CD4-positive, alpha-beta T cell (primary cell): ENCODE measurements around the gene MCAT. TPM values are rescaled to one million over a fixed set of nuclear protein-coding genes. Genes with fewer than 3 reads are reported as not detected.

ENCODE experiments used
- ATAC-seq: fragments of 200-7000 bp; cut with Tn5 transposase; one replicate; pipeline ENCODE4 v1.10.0; 2022; ENCODE audit warnings: mild to moderate bottlenecking; ENCODE audit not compliant: poor library complexity
- CTCF ChIA-PET: fragments of 350-600 bp; sonication (Branson Sonifier 250); formaldehyde crosslinking; loops from one replicate; lab custom pipeline; 2021; ENCODE audit warnings: antibody characterized with exemption, inconsistent platforms; lab: Charles Lee
- POLR2A ChIA-PET: fragments of 350-600 bp; sonication (Branson Sonifier 250); formaldehyde crosslinking; loops from one replicate; lab custom pipeline; 2021; ENCODE audit warnings: antibody characterized with exemption, inconsistent platforms; lab: Charles Lee
- DNase-seq, 14 experiments: peaks; one replicate each; pipeline ENCODE4 v3.0.0-alpha.2; 2013 to 2020; ENCODE audit warnings: mixed read lengths in 2 of 14
- H3K27ac ChIP-seq, 2 donors: one replicate each; pipeline versions ENCODE4 v1.5.1 to v1.7.0; 2013; ENCODE audit warnings: low read length in 2 of 2, low read depth in 1 of 2, mild to moderate bottlenecking in 1 of 2
- H3K27me3 ChIP-seq, 2 experiments: 1 replicate in 1 of 2; 2 replicates in 1 of 2; pipeline versions ENCODE4 v1.6.1 to v1.7.0; 2013; ENCODE audit warnings: low read length in 2 of 2, control low read depth in 1 of 2, mild to moderate bottlenecking in 1 of 2, moderate library complexity in 1 of 2; ENCODE audit not compliant: insufficient read depth in 2 of 2, control insufficient read depth in 1 of 2
- H3K36me3 ChIP-seq: one replicate; pipeline ENCODE4 v1.6.1; 2013; ENCODE audit warnings: low read length, control low read depth; ENCODE audit not compliant: insufficient read depth
- H3K4me1 ChIP-seq: one replicate; pipeline ENCODE4 v1.6.1; 2013; ENCODE audit warnings: low read length, control low read depth; ENCODE audit not compliant: insufficient read depth
- H3K4me3 ChIP-seq: one replicate; pipeline ENCODE4 v1.5.1; 2013; ENCODE audit warnings: mild to moderate bottlenecking, low read length, moderate library complexity
- H3K9me3 ChIP-seq, 2 experiments: 1 replicate in 1 of 2; 2 replicates in 1 of 2; pipeline versions ENCODE4 v1.6.1 to v1.7.0; 2013; ENCODE audit warnings: low read length in 2 of 2, mild to moderate bottlenecking in 2 of 2, control low read depth in 1 of 2, moderate library complexity in 1 of 2; ENCODE audit not compliant: control insufficient read depth in 1 of 2, insufficient read depth in 1 of 2
- H3K27ac Mint-ChIP-seq: one replicate; pipeline ENCODE4 v1.8.0; 2020; ENCODE audit warnings: mixed read lengths
- H3K27me3 Mint-ChIP-seq: one replicate; pipeline ENCODE4 v1.8.0; 2021; ENCODE audit warnings: mixed read lengths
- H3K36me3 Mint-ChIP-seq: one replicate; pipeline ENCODE4 v1.8.0; 2021; ENCODE audit warnings: low read depth, mixed read lengths
- H3K4me1 Mint-ChIP-seq: one replicate; pipeline ENCODE4 v1.8.0; 2021; ENCODE audit warnings: low read depth, mixed read lengths
- H3K4me3 Mint-ChIP-seq: one replicate; pipeline ENCODE4 v1.8.0; 2020; ENCODE audit warnings: mild to moderate bottlenecking, mixed read lengths
- H3K9me3 Mint-ChIP-seq: one replicate; pipeline ENCODE4 v1.8.0; 2020; ENCODE audit warnings: mixed read lengths
- intact Hi-C, 2 experiments: fragments of 100-400 bp; cut with DNase I in 1 of 2; cut with micrococcal nuclease in 1 of 2; formaldehyde crosslinking; loops; one replicate each; pipeline versions ENCODE4 v1.15.1 to v1.9.0; 2023 to 2025; cut with DNase I, micrococcal nuclease
- total RNA-seq, 174 experiments: library from RNA in 2 of 174; stranded (reverse) in 2 of 174; gene quantifications; one replicate each; pipeline ENCODE4 v1.2.3 and lab custom pipeline; 2021 to 2026
- TF ChIP-seq, protein P1 (sequence below): fragments of 200-600 bp; IDR thresholded peaks from one replicate; pipeline ENCODE4 v1.8.0; 2022; ENCODE audit warnings: antibody characterized with exemption, mild to moderate bottlenecking

MCAT gene
- total RNA-seq, 2 experiments from 2014 or later: 16.1 to 18.0 TPM

DNA sequence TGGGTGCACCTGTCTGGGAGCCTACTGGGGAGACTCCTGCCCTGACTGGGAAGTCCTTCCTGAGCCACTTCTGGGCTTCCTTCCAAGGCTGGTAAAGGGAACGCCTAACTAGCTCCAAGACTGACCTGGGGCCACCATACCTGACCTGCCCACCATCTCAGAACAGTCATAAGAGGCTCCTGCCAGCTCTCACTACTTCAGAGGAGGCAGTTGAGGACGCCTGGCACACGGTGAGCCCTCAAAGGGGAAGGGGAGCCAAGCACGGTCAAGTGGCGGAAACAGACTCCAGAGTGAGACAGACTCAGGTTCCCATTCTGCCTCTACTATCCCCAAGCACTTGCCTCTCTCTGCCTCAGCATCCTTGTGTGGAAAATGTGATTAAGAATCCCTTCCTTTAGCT is 7.6 kb downstream of the MCAT start:
- peaks cover 68% of the 10 kb centered on the region for H3K36me3 Mint-ChIP-seq
- no peak overlapping the region for H3K27ac Mint-ChIP-seq
- H3K36me3 ChIP-seq: peaks cover 55% of the 10 kb centered on the region

DNA sequence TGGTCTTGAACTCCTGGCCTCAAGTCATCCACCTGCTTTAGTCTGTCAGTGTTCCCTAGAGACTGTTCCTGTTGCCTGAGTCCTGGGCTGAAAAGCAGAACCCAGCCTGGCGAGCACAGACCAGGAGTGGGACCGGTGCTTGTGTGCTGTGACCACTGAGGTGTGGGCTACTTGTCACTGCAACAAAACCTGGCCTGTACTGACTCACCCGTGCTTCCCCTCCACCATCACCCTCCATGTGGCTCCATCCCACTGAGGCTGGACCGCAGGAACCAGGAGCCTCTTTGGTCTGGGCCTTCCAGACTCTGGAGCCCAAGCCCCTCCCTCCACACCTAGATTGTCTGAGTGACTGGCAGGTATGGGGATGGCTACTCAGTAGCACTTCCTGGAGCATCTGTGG is 8.6 kb downstream of the MCAT start:
- TF ChIP-seq, protein P1, sequence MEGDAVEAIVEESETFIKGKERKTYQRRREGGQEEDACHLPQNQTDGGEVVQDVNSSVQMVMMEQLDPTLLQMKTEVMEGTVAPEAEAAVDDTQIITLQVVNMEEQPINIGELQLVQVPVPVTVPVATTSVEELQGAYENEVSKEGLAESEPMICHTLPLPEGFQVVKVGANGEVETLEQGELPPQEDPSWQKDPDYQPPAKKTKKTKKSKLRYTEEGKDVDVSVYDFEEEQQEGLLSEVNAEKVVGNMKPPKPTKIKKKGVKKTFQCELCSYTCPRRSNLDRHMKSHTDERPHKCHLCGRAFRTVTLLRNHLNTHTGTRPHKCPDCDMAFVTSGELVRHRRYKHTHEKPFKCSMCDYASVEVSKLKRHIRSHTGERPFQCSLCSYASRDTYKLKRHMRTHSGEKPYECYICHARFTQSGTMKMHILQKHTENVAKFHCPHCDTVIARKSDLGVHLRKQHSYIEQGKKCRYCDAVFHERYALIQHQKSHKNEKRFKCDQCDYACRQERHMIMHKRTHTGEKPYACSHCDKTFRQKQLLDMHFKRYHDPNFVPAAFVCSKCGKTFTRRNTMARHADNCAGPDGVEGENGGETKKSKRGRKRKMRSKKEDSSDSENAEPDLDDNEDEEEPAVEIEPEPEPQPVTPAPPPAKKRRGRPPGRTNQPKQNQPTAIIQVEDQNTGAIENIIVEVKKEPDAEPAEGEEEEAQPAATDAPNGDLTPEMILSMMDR: no peak
- intact Hi-C loops: no loop called here
- no peaks in the 10 kb centered on the region for H3K27me3 Mint-ChIP-seq
- no peaks in the 10 kb centered on the region for H3K9me3 Mint-ChIP-seq
- Histone ChIP-seq H3K4me3 (no peak overlapping the region), H3K27ac (no peak overlapping the region), H3K27me3 (no peaks in the 10 kb centered on the region), H3K4me1 (no peaks in the 10 kb centered on the region), H3K36me3 (peaks cover 49% of the 10 kb centered on the region), H3K9me3 (no peaks in the 10 kb centered on the region)
- H3K4me3 Mint-ChIP-seq: no peak overlapping the region
- ChIA-PET POLR2A (no interaction called here), CTCF (no interaction called here)
- peaks cover 5% of the 10 kb centered on the region for H3K4me1 Mint-ChIP-seq
- ATAC-seq (no peak), DNase-seq (no peak)
- H3K27ac Mint-ChIP-seq: no peak overlapping the region
- peaks cover 58% of the 10 kb centered on the region for H3K36me3 Mint-ChIP-seq

More for the DNA sequence above, 7.6 kb downstream of the MCAT start:
- no peaks in the 10 kb centered on the region for H3K4me1 ChIP-seq
- TF ChIP-seq, protein P1: no peak
- DNase-seq (no peak), ATAC-seq (no peak)
- H3K4me3 Mint-ChIP-seq: no peak overlapping the region
- no peak overlapping the region for H3K4me3 ChIP-seq
- H3K27me3 Mint-ChIP-seq: no peaks in the 10 kb centered on the region
- H3K27ac ChIP-seq: no peak overlapping the region
- H3K9me3 ChIP-seq: no peaks in the 10 kb centered on the region
- POLR2A ChIA-PET: no interaction called here
- H3K9me3 Mint-ChIP-seq: no peaks in the 10 kb centered on the region
- no peaks in the 10 kb centered on the region for H3K27me3 ChIP-seq
- intact Hi-C loops: no loop called here
- H3K4me1 Mint-ChIP-seq: peaks cover 5% of the 10 kb centered on the region
- CTCF ChIA-PET: no interaction called here

DNA sequence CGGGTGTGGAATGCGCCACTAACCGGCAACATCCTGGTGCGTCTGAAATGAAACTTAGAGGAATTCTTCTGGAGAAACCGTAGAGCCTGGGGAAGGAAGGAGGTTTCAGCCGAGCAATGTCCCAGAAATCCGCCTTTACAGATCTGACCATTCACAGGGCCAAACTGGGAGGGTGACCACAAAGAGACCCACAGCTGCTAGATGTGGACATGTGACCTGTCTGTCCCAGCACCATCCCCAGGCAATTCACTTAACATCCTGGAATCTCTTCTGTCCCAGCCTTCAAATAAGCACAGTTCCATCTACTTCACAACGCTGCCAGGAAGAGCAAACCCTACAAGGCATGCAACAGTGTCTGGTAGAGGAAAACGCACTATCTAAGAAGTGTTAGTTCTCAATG is 9.8 kb downstream of the MCAT start:
- H3K4me3 ChIP-seq: no peak overlapping the region
- TF ChIP-seq, protein P1: no peak
- no peak for DNase-seq
- intact Hi-C loops: no loop called here
- Mint-ChIP-seq H3K36me3 (peaks cover 48% of the 10 kb centered on the region), H3K9me3 (no peaks in the 10 kb centered on the region), H3K27me3 (no peaks in the 10 kb centered on the region), H3K4me3 (no peak overlapping the region), H3K27ac (no peak overlapping the region), H3K4me1 (no peaks in the 10 kb centered on the region)
- H3K36me3 ChIP-seq: peaks cover 43% of the 10 kb centered on the region
- CTCF ChIA-PET: no interaction called here
- no peak overlapping the region for H3K27ac ChIP-seq
- ATAC-seq: no peak
- H3K4me1 ChIP-seq: no peaks in the 10 kb centered on the region
- no peaks in the 10 kb centered on the region for H3K27me3 ChIP-seq
- POLR2A ChIA-PET: no interaction called here
- H3K9me3 ChIP-seq: no peaks in the 10 kb centered on the region
